SU-DHL-6 (cell line): ENCODE data around the gene ZSCAN2.

ENCODE experiments used
- EZH2phosphoT487 ChIP-seq: fragments of 200-600 bp; sonication (generic), shearing (Covaris generic); conservative IDR thresholded peaks from 2 replicates; pipeline ENCODE4 v1.6.1; 2018; ENCODE audit warnings: mild to moderate bottlenecking, antibody characterized with exemption, low read length, moderate library complexity, mixed read lengths
- TF ChIP-seq, protein P1 (sequence below): fragments of 200-600 bp; sonication (generic); IDR thresholded peaks from one replicate; pipeline ENCODE4 v1.5.1; 2017; ENCODE audit warnings: antibody characterized with exemption, mild to moderate bottlenecking, low read length, moderate library complexity; ENCODE audit not compliant: insufficient read depth, poor library complexity, severe bottlenecking

DNA sequence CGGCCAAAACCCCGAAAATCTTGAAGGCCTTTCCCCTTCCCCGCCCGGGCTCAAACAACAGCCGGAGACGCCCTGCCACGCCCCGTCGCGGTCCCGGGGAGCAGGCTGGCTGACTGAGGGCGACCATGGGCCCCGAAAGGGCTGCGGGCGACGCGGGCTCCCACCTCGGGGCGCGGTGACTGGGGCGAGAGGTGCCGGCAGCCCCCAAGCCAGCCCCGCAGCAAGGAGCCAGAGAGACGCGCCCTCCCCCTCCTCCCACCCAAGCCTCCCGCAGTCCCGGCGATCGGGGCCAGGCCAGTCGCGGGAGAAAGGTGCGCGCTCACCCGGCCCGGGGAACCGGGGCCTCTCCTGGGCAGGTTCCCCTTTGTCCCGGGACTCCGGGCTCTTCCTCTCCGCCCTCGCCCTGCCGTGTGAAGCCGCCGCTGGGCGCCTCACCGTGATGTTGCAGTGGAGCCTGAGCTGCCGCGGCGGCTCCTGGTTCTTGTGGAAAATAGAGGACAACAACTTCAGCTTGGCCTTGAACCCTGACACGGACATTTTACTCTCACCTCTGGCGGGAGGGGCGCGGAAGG, 30.6 kb upstream of the ZSCAN2 start:
- TF ChIP-seq, protein P1, sequence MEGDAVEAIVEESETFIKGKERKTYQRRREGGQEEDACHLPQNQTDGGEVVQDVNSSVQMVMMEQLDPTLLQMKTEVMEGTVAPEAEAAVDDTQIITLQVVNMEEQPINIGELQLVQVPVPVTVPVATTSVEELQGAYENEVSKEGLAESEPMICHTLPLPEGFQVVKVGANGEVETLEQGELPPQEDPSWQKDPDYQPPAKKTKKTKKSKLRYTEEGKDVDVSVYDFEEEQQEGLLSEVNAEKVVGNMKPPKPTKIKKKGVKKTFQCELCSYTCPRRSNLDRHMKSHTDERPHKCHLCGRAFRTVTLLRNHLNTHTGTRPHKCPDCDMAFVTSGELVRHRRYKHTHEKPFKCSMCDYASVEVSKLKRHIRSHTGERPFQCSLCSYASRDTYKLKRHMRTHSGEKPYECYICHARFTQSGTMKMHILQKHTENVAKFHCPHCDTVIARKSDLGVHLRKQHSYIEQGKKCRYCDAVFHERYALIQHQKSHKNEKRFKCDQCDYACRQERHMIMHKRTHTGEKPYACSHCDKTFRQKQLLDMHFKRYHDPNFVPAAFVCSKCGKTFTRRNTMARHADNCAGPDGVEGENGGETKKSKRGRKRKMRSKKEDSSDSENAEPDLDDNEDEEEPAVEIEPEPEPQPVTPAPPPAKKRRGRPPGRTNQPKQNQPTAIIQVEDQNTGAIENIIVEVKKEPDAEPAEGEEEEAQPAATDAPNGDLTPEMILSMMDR = no peak
- no peak for TF ChIP-seq EZH2phosphoT487
